Stimulated activated CD8-positive, alpha-beta memory T cell treated with anti-CD3 and anti-CD28 coated beads, Interleukin-7, amount 100 ng/mL, for 24 hours (primary cell): Measurements from ENCODE around the gene TSPAN18.

ENCODE experiments used
- DNase-seq: peaks from one replicate; pipeline ENCODE4 v3.0.0-alpha.2; 2020; ENCODE audit warnings: low read depth

The TSPAN18 gene

DNA sequence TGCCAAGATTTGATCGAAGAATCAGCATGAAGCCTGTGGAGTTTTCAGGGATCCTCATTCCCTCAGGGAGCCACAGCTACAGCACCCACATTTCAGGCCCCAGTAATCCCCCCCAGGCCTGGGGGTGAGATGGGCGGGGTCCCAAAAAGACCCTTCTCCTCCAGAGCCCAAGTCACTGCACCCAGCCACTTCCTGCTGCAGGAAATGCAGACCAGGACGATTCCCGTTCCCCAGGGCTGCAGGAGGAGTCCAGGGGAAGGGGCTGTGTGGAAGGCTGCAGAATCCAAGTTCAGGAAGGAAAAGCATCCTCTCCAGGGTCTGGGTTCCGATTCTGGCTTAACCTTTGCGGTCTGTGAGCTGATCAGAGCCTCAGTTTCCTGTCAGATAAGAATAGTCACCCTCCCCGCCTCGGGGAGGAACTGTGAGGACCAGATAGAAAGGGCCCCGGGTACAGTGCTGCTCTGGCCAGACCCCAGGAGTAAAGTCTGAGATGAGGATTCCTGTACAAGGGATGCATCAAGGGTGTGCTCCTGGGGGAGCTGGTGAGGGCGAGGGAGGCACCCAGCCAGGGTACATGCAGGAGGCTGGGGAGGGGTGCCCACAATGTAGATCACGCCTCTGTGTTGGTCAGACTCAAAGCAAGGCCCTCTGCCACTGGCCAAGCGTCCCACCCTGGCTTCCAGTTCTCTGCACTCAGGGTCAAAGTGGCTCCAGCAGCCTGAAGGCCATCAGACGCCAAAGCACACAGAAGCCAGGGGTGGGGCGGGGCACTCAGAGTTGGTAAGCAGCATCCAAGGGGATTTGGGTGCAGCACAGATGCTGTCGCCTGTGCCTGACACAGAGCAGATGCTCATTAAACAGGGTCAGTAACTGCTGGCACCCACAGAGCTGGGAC, 254.0 kb downstream of the TSPAN18 start:
- no peak for DNase-seq
